K562 (cell line): ENCODE data around the gene VMP1. TPM values are rescaled to one million over a fixed set of nuclear protein-coding genes. Genes with fewer than 3 reads are reported as not detected.

Experiments used
- ATAC-seq: fragments of 200-7000 bp; cut with Tn5 transposase; 3 replicates; pipeline ENCODE4 v1.9.1; 2020; ENCODE audit warnings: moderate library complexity
- BruUV-seq: library from RNA; stranded (reverse); fragments of 400-500 nt; replicated peaks from 2 replicates; lab custom pipeline; 2021; lab: Mats Ljungman, UMichigan
- CTCF ChIA-PET: fragments of 300-600 bp; formaldehyde crosslinking; extraction: SDS; loops from one replicate; lab custom pipeline; 2021; ENCODE audit warnings: low intra/inter-chr PET ratio; lab: Yijun Ruan, JAX
- POLR2A ChIA-PET: fragments of 300-600, 350-650 bp; sonication (Branson Sonifier 250); formaldehyde crosslinking; extraction: SDS; loops from one replicate; lab custom pipeline; 2021; ENCODE audit warnings: antibody characterized with exemption, inconsistent platforms; lab: Yijun Ruan, JAX
- DNase-seq, 4 experiments: peaks; one replicate each; pipeline versions ENCODE4 v3.0.0 to v3.0.0-alpha.2; 2011 to 2018; ENCODE audit warnings: low spot score in 3 of 4, mixed read lengths in 3 of 4; ENCODE audit errors: extremely low read depth in 1 of 4
- FAIRE-seq: peaks from 2 replicates; lab custom pipeline; 2011; peaks lifted over from hg19 to GRCh38; lab: Jason Lieb, UNC
- H2AFZ ChIP-seq: 2 replicates; pipeline ENCODE4 v1.6.0; 2011; ENCODE audit warnings: low read depth, low read length, control low read depth, inconsistent platforms
- H3K27ac ChIP-seq: fragments of 200-600 bp; 3 replicates; pipeline ENCODE4 v1.8.0; 2011; ENCODE audit warnings: low read depth, mild to moderate bottlenecking, control low read depth, inconsistent platforms, low read length, moderate library complexity, mixed read lengths; ENCODE audit errors: extremely low read depth
- H3K27me3 ChIP-seq, 2 experiments: fragments of 300-600 bp in 1 of 2; 2 replicates in 1 of 2; 3 replicates in 1 of 2; pipeline versions ENCODE4 v1.6.0 to v1.8.0; 2011; ENCODE audit warnings: inconsistent platforms in 2 of 2, low read length in 2 of 2, mild to moderate bottlenecking in 1 of 2, mixed read lengths in 1 of 2, moderate library complexity in 1 of 2; ENCODE audit not compliant: control insufficient read depth in 2 of 2, insufficient read depth in 2 of 2
- H3K36me3 ChIP-seq: fragments of 300-600 bp; 3 replicates; pipeline ENCODE4 v1.8.0; 2011; ENCODE audit warnings: mild to moderate bottlenecking, low read length, inconsistent platforms; ENCODE audit not compliant: control insufficient read depth, insufficient read depth
- H3K4me1 ChIP-seq, 2 experiments: fragments of 200-600 bp in 1 of 2; replicated peaks in 1 of 2; 2 replicates in 1 of 2; 3 replicates in 1 of 2; pipeline versions ENCODE4 v1.5.1 to v1.8.0; 2011; ENCODE audit warnings: inconsistent platforms in 2 of 2, low read length in 2 of 2, mild to moderate bottlenecking in 1 of 2, mixed read lengths in 1 of 2, moderate library complexity in 1 of 2; ENCODE audit not compliant: control insufficient read depth in 2 of 2, insufficient read depth in 2 of 2
- H3K4me2 ChIP-seq: 2 replicates; pipeline ENCODE4 v1.6.1; 2011; ENCODE audit warnings: low read length, control low read depth, inconsistent platforms, mixed read lengths; ENCODE audit not compliant: insufficient read depth
- H3K4me3 ChIP-seq: fragments of 200-600 bp; sonication (generic), shearing (Covaris generic); 2 replicates; pipeline ENCODE4 v1.5.1; 2016; ENCODE audit warnings: control low read depth, inconsistent platforms
- H3K79me2 ChIP-seq: fragments of 200-600 bp; 3 replicates; pipeline ENCODE4 v1.8.0; 2011; ENCODE audit warnings: low read length, inconsistent platforms; ENCODE audit not compliant: control insufficient read depth, insufficient read depth
- H3K9ac ChIP-seq, 2 experiments: 2 replicates each; pipeline versions ENCODE4 v1.6.0 to v1.6.1; 2011; ENCODE audit warnings: low read depth in 2 of 2, low read length in 2 of 2, control low read depth in 1 of 2, inconsistent platforms in 1 of 2, mild to moderate bottlenecking in 1 of 2, mixed read lengths in 1 of 2; ENCODE audit not compliant: insufficient read depth in 1 of 2
- H3K9me1 ChIP-seq: one replicate; pipeline ENCODE4 v1.6.0; 2011; ENCODE audit warnings: inconsistent platforms, mild to moderate bottlenecking, low read length, moderate library complexity; ENCODE audit not compliant: control insufficient read depth, insufficient read depth
- H3K9me3 ChIP-seq: replicated peaks from 2 replicates; pipeline ENCODE4 v1.5.1; 2011; ENCODE audit warnings: low read depth, low read length, inconsistent platforms; ENCODE audit not compliant: control insufficient read depth, insufficient read depth
- H4K20me1 ChIP-seq: replicated peaks from 2 replicates; pipeline ENCODE4 v1.6.1; 2011; ENCODE audit warnings: low read length, inconsistent platforms, mixed read lengths; ENCODE audit not compliant: control insufficient read depth, insufficient read depth
- CHD2 ChIP-seq: IDR thresholded peaks from 2 replicates; pipeline ENCODE4 v1.6.1; 2011; ENCODE audit warnings: low read depth, low read length
- DDX20 ChIP-seq: fragments of 450-650 bp; IDR thresholded peaks from 2 replicates; pipeline ENCODE4 v1.6.1; 2016; ENCODE audit warnings: missing genetic modification characterization, low read depth, mild to moderate bottlenecking, missing compliant biosample characterization, moderate library complexity
- EZH2 ChIP-seq: IDR thresholded peaks from 2 replicates; pipeline ENCODE4 v1.6.1; 2012; ENCODE audit warnings: low read depth, mild to moderate bottlenecking, inconsistent platforms, low read length, borderline replicate concordance
- MAZ ChIP-seq, 2 experiments: fragments of 450-650 bp in 1 of 2; sonication (generic) in 1 of 2; formaldehyde crosslinking; IDR thresholded peaks in 1 of 2; conservative IDR thresholded peaks in 1 of 2; 2 replicates each; pipeline versions ENCODE4 v1.4.0 to v1.5.0; 2020; ENCODE audit warnings: mild to moderate bottlenecking in 1 of 2, missing genetic modification reagents in 1 of 2
- RBM22 ChIP-seq: fragments of 200-400 bp; formaldehyde crosslinking; IDR thresholded peaks from 2 replicates; pipeline ENCODE4 v1.6.1; 2018; ENCODE audit warnings: low read length, low read depth; ENCODE audit not compliant: poor library complexity, severe bottlenecking
- ZNF184 ChIP-seq: sonication (generic); formaldehyde crosslinking; IDR thresholded peaks from 2 replicates; pipeline ENCODE4 v1.5.0; 2020; ENCODE audit warnings: missing genetic modification reagents
- WGBS: fragments of 100-300 bp; shearing (Covaris generic); methylation state at CpG from one replicate; pipeline ENCODE4 v1.1.6; 2016; ENCODE audit warnings: low coverage, mixed read lengths; ENCODE audit not compliant: insufficient coverage; ENCODE audit errors: missing lambda C conversion rate; 5-methylcytosine and 5-hydroxymethylcytosine counted together
- in situ Hi-C: fragments of 300-500 bp; cut with MboI; formaldehyde crosslinking; loops from 4 replicates; pipeline ENCODE4 v1.15.0; 2018; ENCODE audit warnings: inconsistent platforms, mixed read lengths
- intact Hi-C: fragments of 100-400 bp; cut with micrococcal nuclease; formaldehyde crosslinking; loops from 2 replicates; pipeline ENCODE4 v1.14.2; 2022
- polyA plus RNA-seq, 8 experiments: library from polyadenylated mRNA; depleted of rRNA in 4 of 8; stranded (reverse) in 5 of 8; unstranded in 3 of 8; fragments of >200 nt; fragmentation: Nextera tagmentation in 2 of 8; fragmentation: Illumina TruSeq in 1 of 8; extraction: Ambion mirVana in 2 of 8; extraction: Trizol in 1 of 8; gene quantifications; 2 replicates each; pipeline versions ENCODE4 v1.2.1 to v1.2.3, GENCODE V29; 2011 to 2014; ENCODE audit warnings: inconsistent platforms in 1 of 8, missing spikeins in 1 of 8
- total RNA-seq, 7 experiments: library from RNA; depleted of rRNA in 6 of 7; stranded (reverse); fragments of >200 nt in 6 of 7; fragmentation: Illumina TruSeq in 2 of 7; extraction: Trizol in 2 of 7; gene quantifications; 2 replicates each; pipeline versions ENCODE4 v1.2.1 to v1.2.3, GENCODE V29; 2011 to 2021; ENCODE audit warnings: low replicate concordance in 1 of 7
- TF ChIP-seq, protein P1 (sequence below): fragments of 250-450 bp; sonication (Bioruptor Pico); IDR thresholded peaks from 2 replicates; pipeline ENCODE4 v1.5.0; 2021; ENCODE audit warnings: mild to moderate bottlenecking, borderline replicate concordance
- TF ChIP-seq, protein P2 (sequence below): fragments of 250-450 bp; sonication (Bioruptor Pico); IDR thresholded peaks from 2 replicates; pipeline ENCODE4 v1.8.0; 2022; ENCODE audit warnings: inconsistent platforms, mild to moderate bottlenecking, moderate library complexity, borderline replicate concordance
- TF ChIP-seq, protein P3 (sequence below): sonication (generic); formaldehyde crosslinking; IDR thresholded peaks from 2 replicates; pipeline ENCODE4 v1.8.0; 2022; ENCODE audit warnings: missing genetic modification reagents, mild to moderate bottlenecking, borderline replicate concordance
- TF ChIP-seq, protein P4 (sequence below): sonication (generic); formaldehyde crosslinking; IDR thresholded peaks from 2 replicates; pipeline ENCODE4 v1.8.0; 2023; ENCODE audit warnings: missing genetic modification reagents, mild to moderate bottlenecking, borderline replicate concordance

VMP1 gene
- total and polyA plus RNA-seq, 9 of the 15 experiments (the other 6 are each of a cell fraction or from before 2014, with no cell fraction given) = 123 to 304 (median 151) TPM

DNA sequence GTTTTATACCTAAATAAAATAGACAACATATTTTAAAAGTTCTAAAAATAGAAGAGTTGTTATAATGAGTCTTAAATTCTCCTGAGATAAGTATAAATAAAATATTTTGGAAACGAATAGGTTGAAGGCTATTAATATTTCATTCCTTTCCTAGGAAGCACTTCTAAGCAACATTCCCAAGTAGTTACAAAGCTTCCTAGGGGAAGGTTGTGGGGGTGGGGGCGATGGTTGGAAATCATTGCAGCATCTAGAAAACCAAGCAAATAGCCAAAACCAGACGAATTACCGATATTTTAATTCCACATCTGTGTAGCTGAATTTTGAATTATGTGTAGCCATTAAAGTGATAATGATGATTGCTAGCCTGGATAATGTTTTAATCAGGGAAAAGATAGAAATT, 27.1 kb upstream of the VMP1 start:
- no peak overlapping the region for H2AFZ ChIP-seq
- CTCF ChIA-PET = no interaction called here
- H3K36me3 ChIP-seq = peaks cover 94% of the 10 kb centered on the region
- no peak for DNase-seq
- peaks cover 7% of the 10 kb centered on the region; the same call in 2 of the 3 replicates for H3K79me2 ChIP-seq
- no peak overlapping the region for H3K4me2 ChIP-seq
- BruUV-seq = no TSS peak
- ATAC-seq = no peak
- no peak overlapping the region for H3K27ac ChIP-seq
- POLR2A ChIA-PET = no interaction called here
- intact Hi-C loops = no loop called here
- H3K9me1 ChIP-seq = no peaks in the 10 kb centered on the region
- in situ Hi-C loops = no loop called here
- no peak for FAIRE-seq
- WGBS = 93% methylated on average over 4 of the region's 4 CpGs
- peaks cover 7 to 23% of the 10 kb centered on the region in 2 experiments; a peak in 4 of 5 replicates for H3K4me1 ChIP-seq
- no peak overlapping the region for H3K9ac ChIP-seq
- 0 out of 2 replicates have a peak, but pooled peaks cover under 1% of the 10 kb centered on the region for H4K20me1 ChIP-seq
- H3K4me3 ChIP-seq = no peak overlapping the region
- no peaks in the 10 kb centered on the region for H3K27me3 ChIP-seq
- no peaks in the 10 kb centered on the region for H3K9me3 ChIP-seq
- TF ChIP-seq DDX20 (tag) = no peak
- TF ChIP-seq MAZ (CRISPR knock-in tag; conservative IDR thresholded peaks at IDR 0.05 in 1 of 2, IDR thresholded peaks at IDR 0.05 in 1 of 2) = no peak
- peak; percentile 22 for TF ChIP-seq RBM22
- no peak for TF ChIP-seq EZH2
- TF ChIP-seq, protein P1, sequence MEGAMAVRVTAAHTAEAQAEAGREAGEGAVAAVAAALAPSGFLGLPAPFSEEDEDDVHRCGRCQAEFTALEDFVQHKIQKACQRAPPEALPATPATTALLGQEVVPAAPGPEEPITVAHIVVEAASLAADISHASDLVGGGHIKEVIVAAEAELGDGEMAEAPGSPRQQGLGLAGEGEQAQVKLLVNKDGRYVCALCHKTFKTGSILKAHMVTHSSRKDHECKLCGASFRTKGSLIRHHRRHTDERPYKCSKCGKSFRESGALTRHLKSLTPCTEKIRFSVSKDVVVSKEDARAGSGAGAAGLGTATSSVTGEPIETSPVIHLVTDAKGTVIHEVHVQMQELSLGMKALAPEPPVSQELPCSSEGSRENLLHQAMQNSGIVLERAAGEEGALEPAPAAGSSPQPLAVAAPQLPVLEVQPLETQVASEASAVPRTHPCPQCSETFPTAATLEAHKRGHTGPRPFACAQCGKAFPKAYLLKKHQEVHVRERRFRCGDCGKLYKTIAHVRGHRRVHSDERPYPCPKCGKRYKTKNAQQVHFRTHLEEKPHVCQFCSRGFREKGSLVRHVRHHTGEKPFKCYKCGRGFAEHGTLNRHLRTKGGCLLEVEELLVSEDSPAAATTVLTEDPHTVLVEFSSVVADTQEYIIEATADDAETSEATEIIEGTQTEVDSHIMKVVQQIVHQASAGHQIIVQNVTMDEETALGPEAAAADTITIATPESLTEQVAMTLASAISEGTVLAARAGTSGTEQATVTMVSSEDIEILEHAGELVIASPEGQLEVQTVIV (CRISPR knock-in tag) = no peak
- TF ChIP-seq ZNF184 (CRISPR knock-in tag) = no peak
- TF ChIP-seq CHD2 = no peak
- TF ChIP-seq, protein P2, sequence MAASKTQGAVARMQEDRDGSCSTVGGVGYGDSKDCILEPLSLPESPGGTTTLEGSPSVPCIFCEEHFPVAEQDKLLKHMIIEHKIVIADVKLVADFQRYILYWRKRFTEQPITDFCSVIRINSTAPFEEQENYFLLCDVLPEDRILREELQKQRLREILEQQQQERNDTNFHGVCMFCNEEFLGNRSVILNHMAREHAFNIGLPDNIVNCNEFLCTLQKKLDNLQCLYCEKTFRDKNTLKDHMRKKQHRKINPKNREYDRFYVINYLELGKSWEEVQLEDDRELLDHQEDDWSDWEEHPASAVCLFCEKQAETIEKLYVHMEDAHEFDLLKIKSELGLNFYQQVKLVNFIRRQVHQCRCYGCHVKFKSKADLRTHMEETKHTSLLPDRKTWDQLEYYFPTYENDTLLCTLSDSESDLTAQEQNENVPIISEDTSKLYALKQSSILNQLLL (CRISPR knock-in tag) = no peak
- TF ChIP-seq, protein P3, sequence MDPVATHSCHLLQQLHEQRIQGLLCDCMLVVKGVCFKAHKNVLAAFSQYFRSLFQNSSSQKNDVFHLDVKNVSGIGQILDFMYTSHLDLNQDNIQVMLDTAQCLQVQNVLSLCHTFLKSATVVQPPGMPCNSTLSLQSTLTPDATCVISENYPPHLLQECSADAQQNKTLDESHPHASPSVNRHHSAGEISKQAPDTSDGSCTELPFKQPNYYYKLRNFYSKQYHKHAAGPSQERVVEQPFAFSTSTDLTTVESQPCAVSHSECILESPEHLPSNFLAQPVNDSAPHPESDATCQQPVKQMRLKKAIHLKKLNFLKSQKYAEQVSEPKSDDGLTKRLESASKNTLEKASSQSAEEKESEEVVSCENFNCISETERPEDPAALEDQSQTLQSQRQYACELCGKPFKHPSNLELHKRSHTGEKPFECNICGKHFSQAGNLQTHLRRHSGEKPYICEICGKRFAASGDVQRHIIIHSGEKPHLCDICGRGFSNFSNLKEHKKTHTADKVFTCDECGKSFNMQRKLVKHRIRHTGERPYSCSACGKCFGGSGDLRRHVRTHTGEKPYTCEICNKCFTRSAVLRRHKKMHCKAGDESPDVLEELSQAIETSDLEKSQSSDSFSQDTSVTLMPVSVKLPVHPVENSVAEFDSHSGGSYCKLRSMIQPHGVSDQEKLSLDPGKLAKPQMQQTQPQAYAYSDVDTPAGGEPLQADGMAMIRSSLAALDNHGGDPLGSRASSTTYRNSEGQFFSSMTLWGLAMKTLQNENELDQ (CRISPR knock-in tag) = no peak
- TF ChIP-seq, protein P4, sequence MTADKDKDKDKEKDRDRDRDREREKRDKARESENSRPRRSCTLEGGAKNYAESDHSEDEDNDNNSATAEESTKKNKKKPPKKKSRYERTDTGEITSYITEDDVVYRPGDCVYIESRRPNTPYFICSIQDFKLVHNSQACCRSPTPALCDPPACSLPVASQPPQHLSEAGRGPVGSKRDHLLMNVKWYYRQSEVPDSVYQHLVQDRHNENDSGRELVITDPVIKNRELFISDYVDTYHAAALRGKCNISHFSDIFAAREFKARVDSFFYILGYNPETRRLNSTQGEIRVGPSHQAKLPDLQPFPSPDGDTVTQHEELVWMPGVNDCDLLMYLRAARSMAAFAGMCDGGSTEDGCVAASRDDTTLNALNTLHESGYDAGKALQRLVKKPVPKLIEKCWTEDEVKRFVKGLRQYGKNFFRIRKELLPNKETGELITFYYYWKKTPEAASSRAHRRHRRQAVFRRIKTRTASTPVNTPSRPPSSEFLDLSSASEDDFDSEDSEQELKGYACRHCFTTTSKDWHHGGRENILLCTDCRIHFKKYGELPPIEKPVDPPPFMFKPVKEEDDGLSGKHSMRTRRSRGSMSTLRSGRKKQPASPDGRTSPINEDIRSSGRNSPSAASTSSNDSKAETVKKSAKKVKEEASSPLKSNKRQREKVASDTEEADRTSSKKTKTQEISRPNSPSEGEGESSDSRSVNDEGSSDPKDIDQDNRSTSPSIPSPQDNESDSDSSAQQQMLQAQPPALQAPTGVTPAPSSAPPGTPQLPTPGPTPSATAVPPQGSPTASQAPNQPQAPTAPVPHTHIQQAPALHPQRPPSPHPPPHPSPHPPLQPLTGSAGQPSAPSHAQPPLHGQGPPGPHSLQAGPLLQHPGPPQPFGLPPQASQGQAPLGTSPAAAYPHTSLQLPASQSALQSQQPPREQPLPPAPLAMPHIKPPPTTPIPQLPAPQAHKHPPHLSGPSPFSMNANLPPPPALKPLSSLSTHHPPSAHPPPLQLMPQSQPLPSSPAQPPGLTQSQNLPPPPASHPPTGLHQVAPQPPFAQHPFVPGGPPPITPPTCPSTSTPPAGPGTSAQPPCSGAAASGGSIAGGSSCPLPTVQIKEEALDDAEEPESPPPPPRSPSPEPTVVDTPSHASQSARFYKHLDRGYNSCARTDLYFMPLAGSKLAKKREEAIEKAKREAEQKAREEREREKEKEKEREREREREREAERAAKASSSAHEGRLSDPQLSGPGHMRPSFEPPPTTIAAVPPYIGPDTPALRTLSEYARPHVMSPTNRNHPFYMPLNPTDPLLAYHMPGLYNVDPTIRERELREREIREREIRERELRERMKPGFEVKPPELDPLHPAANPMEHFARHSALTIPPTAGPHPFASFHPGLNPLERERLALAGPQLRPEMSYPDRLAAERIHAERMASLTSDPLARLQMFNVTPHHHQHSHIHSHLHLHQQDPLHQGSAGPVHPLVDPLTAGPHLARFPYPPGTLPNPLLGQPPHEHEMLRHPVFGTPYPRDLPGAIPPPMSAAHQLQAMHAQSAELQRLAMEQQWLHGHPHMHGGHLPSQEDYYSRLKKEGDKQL (CRISPR knock-in tag) = no peak
